Measurements from ENCODE around the gene SLC25A38.

DNA sequence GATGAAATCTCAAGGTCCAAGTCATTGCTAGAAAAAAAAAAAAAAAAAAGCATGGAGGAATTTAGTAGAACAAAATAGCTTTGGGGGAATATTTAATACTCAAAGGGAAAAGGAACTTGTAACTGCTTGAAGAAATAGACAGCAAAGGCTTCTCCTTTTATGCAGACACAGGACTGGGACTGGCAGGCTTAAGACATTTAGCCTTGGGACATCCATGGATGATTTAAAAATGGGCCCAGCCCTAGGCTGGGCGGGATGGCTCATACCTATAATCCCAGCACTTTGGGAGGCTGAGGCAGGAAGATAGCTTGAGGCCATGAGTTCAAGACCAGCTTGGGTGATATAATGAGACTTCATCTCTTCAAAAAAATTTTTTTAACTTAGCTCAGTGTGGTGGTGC, 43.1 kb downstream of the SLC25A38 start:
- TF ChIP-seq, protein P1, sequence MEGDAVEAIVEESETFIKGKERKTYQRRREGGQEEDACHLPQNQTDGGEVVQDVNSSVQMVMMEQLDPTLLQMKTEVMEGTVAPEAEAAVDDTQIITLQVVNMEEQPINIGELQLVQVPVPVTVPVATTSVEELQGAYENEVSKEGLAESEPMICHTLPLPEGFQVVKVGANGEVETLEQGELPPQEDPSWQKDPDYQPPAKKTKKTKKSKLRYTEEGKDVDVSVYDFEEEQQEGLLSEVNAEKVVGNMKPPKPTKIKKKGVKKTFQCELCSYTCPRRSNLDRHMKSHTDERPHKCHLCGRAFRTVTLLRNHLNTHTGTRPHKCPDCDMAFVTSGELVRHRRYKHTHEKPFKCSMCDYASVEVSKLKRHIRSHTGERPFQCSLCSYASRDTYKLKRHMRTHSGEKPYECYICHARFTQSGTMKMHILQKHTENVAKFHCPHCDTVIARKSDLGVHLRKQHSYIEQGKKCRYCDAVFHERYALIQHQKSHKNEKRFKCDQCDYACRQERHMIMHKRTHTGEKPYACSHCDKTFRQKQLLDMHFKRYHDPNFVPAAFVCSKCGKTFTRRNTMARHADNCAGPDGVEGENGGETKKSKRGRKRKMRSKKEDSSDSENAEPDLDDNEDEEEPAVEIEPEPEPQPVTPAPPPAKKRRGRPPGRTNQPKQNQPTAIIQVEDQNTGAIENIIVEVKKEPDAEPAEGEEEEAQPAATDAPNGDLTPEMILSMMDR (IDR thresholded peaks at IDR 0.05 in 4 of 5, conservative IDR thresholded peaks at IDR 0.05 in 1 of 5): no peak
- TF ChIP-seq POLR2A (IDR thresholded peaks at IDR 0.05): no peak

All from gastrocnemius medialis (tissue), 4 donors.